ENCODE data around the gene TEDC1. TPM values are rescaled to one million over a fixed set of nuclear protein-coding genes. Genes with fewer than 3 reads are reported as not detected.

The TEDC1 gene
- total RNA-seq, 1 donor from 2014 or later, result 12.3 TPM

DNA sequence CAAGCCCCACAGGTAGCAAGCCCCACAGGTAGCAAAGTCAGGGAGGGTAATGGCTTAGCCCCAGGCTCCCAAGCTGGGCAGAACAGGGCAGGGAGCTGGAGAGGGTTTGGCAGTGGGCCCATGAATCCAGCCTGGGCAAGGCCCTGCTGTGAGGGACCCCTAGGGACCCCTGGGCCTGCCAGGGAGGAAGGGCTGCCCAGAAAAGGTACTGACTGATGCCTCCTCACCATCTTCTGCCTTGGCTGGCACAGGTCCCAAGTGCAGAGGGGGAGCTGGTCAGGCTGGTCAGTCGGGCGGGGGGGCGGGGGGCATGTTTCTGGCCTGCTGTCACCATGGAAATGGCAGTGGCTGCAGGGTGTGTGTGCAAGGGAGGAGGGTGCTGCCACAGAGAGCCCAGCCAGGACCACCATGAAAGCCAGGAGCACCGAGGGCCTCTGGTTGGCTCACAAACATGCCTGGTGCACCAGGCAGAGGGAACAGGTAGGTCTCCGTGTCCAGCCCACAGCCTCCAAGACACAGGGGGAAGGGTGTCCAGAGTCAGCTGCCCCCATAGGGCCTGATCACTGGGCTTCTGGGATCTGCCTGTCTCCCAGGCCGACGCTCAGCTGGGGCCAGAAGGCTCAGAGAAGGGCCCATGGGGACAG lies 17.9 kb upstream of the TEDC1 start:
- no peak for DNase-seq (ENCODE audit: extremely low read depth, low read depth, low spot score)

DNA sequence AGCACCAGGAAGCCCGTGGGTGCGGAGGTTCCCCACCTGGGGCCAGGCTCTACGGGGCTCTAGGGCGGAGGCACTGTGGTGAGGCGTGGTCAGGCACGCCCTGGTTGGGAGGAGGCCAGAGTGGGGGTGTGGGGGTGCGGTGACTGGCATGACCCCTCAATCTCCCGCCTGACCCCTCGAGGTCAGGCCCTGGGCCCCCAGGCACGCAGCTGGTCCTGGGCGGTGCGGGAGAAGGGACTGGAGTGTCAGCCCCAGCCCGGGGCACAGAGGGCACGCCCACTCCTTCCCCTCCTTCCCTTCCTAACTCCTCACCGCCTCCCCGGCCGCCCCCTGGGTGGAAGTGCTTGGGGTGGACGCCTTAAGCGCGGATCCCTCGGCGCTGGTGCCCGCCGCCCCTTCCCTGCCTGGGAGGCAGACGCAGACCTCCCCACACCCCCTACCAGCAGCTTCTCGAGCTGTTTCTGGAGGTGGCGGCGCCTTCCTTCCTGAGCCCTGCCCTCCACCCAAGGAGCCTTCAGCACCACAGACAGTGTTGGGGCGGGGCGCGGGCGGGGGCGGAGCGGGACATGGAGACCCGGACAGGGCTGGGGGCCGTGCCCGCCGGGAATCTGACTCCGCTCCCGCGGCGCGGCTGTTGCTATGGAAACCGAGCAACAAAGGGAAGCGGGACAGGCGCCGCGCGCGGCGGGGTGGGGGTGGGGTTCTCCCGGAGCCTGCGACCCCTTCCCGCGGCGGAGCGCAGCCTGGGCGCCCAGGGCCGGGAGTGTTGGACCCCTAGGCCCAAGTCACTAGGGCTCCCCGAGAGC lies 17.2 kb upstream of the TEDC1 start:
- DNase-seq (ENCODE audit: extremely low read depth, low read depth, low spot score), result no peak

DNA sequence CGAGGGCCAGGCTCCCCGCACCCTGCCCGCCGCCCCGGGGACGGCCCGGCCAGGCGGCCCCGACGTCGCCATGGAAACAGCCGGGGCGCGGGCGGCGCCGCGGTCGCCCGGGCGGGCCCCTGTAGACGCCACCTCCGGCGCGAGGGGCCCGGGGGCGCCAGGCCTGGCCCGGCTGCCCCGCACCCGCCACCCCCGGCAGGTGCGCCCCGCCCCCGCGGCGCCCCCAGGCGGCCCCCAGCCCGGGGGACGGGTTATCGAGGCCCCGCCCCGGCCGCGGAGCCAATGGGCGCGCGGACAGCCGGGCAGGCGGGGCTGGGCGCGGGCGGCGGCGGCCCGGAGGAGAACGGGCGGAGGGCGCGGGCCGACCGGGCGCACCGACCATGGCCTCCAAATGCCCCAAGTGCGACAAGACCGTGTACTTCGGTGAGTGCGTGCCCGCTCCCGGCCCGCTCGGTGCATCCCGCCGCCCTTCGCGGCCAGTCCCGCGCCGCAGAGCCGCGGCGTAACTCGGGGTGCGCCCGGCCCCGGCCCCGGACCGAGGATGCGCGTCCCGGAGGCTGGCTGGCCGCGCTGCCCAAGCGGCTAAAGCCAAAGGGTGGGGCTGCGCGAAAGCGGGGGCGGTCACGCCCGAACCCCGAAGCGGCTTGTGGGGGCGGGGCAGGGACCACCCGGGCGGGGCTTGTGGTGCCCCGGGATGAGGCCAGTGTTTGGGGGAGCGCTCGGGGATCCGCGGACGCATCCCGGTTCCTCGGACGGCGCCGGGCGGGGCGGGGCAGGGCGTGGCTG lies 16.4 kb upstream of the TEDC1 start, which contains the start of gene CRIP2:
CRIP2 (plus strand) TSS at position 339 of the 786 bp plus-strand sequence; CDS start at position 381, 42 bp downstream.
- DNase-seq (ENCODE audit: extremely low read depth, low read depth, low spot score), result no peak

DNA sequence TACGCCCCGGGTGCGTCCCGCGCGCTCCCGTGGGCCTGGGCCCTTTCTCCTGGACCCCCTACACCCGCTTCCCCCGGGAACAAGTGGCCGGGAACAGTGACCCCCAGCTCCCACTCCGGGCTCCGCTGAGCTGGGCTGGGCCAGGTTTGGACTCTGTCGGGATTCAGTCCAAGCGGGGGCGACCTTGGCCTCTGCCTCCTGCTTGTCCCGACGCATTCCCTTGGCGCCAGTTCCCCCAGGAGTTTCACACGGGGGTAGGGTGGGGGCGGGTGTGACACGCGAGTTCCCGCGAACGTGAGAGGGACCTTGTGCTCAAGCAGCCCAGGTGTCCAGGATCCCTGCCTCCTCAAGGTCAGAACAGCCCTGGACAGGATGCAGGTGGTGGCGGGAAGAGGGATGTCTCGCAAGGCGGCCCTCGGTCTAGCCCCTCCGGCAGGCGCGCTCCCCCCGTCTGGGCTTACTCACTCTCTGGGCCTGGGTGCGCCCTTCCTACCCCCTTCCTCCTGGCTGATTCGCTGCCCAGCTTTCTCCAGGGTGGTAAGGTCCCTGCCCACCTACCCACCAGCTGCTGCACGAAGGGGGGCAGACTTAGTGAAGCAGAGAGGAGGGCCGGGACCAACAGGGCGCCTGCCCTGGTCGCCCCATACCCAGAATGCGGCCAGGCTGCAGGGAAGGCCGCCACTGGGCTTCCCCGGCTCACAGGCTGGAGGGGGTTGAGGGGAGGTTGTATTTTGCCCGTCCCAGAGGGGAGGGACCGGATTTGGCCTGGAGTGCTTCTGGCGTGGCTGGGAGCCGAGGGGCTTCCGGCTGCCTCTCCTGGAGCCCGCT lies 15.6 kb upstream of the TEDC1 start:
- no peak for DNase-seq (ENCODE audit: extremely low read depth, low read depth, low spot score)

DNA sequence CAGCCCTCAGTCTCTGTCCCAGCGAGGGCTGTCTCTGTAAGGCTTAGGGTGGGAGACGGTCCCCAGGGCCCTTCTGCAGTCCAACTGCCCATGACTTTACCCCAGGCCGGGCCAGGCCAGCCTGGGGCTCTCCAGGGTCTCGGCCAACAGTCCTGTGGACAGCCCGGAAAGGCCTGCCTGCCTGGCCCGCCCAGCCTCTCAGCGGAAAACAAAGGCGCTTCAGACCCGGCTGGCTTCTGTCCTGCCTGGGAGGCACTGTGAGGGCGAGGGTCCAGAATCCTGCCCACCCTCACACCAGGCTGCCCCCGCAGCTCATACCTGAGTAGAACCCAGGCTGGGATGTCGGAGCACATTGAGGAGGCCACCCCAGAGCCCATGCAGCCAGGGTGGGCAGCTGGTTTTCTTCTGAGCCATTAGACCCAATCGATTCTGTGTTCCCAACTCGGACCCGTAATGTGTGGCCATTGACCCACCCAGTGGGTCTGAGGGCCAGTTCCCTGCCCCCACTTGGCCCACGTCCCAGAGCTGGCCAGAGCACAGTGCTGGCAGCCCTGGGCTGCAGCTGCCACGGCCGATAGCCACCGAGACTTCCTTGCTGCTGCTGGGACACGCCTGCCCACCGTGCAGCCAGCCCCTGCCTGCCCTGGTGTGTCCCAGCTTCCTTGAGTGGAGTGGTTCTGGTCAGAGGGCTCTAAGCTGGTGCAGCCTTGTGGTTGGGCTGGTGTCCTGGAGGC lies 14.8 kb upstream of the TEDC1 start:
- DNase-seq (ENCODE audit: extremely low read depth, low read depth, low spot score), result no peak

DNA sequence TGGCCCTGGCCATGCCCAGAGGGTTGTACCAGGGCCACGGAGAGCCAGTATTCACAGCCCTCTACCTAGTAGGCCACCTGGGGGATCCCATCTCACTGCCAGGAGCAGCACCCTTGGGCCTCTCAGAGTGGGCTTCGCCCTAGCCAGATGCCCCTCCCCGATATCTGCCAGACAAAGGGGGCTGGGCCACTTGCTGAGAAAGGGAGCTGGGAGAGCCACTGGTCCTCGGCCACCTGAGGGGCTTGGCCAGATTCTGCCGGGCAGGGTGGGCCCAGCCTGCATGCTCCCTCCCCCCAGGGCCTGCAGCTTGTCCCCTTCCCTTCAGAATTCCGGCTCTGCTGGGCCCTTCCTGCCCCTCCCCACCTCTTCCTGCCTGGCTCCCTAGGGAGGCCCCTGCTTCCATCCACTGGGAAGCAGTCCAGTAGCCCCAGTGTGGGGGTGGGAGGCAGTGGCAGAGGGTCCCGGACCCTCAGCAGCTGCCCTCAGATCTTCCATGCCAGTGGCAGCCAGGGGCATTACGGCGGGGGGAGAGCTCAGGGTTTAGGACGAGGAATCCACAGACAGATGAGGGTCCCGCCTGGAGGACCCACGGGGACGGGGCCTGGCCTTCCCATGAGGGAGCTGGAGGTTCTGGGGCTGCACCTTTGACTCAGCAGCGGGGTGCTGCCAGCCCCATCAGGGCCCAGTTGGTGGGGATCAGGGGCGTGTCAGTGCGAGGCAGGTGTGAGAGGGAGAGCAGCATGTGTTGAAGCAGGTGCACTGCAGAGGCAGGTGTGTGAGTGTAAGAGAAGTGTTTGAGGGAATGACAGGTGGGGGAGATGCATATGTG lies 14.0 kb upstream of the TEDC1 start:
- DNase-seq (ENCODE audit: extremely low read depth, low read depth, low spot score), result no peak

DNA sequence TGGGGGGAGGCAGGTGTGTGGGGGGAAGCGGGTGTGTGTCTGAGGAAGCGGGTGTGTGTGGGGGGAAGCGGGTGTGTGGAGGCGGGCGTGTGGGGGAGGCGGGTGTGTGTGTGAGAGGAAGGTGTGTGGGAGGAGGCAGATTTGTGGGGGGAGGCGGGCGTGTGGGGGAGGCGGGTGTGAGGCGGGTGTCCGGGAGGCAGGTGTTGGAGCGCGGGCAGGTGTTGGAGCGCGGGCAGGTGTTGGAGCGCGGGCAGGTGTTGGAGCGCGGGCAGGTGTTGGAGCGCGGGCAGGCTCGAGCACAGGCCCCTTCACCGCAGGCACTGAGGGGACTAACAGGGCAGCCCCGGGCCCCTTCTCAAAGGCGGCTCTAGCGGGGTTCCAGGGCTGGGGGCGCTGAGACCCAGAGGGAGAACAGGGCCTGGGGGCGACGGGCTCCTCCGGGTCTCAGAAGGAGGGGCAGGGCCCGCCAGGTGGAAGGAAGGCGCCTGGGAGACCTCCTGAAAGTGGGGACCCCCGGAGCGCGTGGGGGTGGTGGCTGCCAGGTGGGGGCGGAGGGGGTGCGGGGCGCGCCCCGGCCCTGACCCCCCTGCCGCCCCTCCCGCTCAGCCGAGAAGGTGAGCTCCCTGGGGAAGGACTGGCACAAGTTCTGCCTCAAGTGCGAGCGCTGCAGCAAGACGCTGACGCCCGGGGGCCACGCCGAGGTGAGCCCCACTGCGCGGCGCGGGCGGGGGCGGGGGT lies 13.2 kb upstream of the TEDC1 start:
- DNase-seq (ENCODE audit: extremely low read depth, low read depth, low spot score), result no peak

DNA sequence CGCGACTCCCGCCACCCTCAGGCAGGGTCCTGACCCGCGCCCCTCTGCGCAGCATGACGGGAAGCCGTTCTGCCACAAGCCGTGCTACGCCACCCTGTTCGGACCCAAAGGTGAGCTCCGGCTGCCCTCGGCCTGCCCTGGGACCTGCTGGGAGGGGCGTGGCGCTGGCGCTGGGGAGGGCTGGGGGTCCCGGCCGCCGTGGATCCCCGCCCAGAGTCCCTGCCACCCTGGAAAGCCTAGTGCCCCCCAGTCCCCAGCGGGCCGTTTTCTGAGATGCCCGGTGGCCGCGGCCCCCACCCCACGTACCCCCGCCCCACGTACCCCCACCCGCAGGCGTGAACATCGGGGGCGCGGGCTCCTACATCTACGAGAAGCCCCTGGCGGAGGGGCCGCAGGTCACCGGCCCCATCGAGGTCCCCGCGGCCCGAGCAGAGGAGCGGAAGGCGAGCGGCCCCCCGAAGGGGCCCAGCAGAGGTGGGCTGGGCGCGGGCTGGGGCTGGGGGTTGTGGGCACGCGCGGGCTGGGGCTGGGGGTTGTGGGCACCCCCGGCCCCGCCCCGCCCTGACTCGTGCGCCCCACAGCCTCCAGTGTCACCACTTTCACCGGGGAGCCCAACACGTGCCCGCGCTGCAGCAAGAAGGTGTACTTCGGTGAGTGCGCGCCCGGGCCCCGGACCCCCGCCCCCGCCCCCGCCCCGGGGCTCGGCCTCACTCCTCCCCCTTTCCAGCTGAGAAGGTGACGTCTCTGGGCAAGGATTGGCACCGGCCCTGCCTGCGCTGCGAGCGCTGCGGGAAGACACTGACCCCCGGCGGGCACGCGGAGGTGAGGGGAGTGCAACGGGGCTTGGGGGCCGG lies 12.4 kb upstream of the TEDC1 start:
- no peak for DNase-seq (ENCODE audit: extremely low read depth, low read depth, low spot score)

DNA sequence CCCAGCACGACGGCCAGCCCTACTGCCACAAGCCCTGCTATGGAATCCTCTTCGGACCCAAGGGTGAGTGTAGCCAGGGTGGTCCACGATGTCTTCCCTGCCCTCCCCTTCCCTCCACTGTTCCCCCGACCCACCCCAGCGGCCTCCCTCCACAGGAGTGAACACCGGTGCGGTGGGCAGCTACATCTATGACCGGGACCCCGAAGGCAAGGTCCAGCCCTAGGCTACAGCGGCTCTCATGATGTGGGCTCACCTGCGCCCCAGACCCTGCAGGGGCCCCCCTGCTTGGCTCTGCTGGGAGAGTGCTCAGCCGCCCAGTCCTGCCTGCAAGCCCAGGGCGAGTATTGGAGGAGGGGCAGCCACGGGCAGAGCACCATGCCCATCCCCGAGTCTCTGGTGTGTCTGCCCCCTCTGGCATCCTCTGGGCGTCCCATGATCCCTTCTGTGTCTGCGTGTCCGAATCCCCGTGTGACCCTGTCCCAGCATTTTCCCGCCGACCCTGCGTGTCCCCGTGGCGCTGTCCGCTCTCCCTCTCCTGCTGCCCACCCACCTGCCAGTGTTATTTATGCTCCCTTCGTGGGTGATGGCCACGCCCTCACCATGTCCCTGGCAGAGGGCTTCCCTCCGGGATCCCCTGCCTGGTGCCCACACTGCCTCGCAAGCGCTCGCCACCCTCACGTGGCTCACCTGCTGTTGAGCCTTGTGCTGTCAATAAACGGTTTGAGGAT lies 11.5 kb upstream of the TEDC1 start:
- DNase-seq (ENCODE audit: extremely low read depth, low read depth, low spot score), result no peak

DNA sequence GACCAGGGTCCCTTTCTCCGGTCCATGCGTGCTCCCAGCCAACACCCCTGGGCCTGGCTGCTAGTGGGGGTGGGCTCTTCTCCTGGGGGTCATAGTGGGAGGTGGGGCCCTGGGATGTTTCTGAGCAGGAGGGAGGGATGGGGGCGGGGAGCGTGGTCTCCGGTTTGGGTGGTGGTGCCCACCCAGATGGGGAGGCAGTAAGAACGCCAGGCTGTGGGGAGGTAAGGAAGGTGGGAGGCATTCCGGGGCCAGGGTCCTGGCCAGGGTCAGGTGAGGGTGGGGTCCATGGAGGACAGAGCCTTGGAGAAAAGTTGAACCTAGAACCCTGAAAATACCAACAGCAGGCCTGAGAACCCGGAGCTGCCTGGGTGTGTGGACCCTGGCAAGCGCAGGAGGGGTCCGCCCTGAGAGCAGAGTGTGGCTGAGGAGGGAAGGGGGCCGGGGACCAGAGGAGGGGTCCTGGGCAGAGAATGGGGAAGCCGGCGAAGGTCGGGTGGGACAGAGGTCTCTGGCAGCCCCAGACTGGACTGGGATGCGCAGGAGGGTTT lies 10.8 kb upstream of the TEDC1 start:
- DNase-seq (ENCODE audit: extremely low read depth, low read depth, low spot score), result no peak

DNA sequence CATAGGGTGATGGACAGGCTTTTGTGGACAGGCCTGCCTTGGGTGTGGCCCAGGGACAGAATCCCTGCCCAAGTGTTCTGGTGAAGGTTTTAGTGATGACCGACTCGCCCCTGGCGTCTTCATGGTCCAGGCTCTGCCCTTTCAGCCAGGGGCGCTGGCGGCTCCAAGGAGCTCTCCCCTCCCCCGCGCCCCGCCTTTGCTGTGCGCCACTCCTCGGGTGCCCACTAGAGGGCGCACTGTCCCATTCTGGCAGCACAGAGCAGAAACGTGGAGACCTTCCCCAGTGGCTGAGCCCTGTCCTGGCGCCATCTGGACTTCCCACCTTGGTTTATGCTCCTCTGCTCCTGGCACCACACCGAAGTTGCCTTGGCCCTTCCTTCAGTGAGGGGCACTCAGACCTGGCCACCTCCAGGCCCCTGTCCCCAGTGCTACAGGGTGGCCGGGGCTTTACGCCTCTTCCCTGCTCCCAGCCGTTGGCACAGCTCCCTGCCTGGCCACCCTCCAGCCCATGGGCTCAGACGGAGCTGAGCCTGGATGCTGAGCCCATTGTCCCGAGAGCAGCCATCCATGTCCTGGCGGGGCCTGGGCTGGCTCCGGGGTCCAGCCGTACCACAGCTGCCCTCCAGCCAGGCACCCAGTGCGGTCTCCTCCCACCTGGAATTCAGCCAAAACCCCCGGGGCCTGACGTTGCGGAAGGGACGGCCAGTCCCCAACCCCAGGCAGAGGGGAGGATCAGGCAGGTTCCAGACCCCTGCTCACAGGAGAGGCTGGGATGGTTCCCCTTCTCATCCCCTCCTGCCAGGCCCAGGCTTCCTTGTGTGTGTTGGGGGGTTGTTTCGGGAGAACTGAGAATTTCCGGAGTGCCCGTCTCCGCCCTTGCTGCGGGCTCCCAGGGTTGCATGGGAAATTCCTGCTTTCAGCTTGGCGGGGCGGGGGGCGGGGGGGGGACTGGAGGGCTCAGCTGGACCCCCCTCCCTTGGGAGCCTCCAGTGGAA lies 9.9 kb upstream of the TEDC1 start:
- DNase-seq (ENCODE audit: extremely low read depth, low read depth, low spot score), result no peak

DNA sequence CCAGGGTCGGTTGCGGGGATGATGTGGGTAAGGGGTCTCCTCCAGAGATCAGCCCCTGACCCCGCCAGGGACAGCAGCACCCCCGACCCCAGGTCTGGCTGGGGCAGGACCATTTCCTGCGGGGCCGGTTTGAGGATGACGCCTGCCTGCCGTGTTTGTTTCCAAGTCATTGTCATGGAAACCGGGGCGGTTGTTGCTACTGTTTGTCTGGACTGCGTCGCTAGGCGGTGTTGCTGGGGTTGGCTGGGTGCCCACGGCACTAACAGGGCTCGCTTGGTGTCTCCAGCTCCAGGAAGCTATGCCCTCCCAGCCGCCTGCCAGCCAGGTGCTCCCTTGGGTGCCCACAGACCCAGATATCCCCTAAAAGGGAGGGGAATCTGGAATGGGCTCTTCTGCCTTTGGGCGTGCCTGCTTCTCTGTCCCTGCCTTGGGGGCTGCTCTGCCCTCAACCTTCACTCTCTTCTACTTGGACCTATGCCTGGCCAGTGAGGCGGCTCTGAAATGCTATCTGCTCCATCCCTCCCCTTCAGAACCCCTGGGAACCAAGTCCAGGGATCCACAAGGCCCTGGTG lies 9.1 kb upstream of the TEDC1 start:
- no peak for DNase-seq (ENCODE audit: extremely low read depth, low read depth, low spot score)

DNA sequence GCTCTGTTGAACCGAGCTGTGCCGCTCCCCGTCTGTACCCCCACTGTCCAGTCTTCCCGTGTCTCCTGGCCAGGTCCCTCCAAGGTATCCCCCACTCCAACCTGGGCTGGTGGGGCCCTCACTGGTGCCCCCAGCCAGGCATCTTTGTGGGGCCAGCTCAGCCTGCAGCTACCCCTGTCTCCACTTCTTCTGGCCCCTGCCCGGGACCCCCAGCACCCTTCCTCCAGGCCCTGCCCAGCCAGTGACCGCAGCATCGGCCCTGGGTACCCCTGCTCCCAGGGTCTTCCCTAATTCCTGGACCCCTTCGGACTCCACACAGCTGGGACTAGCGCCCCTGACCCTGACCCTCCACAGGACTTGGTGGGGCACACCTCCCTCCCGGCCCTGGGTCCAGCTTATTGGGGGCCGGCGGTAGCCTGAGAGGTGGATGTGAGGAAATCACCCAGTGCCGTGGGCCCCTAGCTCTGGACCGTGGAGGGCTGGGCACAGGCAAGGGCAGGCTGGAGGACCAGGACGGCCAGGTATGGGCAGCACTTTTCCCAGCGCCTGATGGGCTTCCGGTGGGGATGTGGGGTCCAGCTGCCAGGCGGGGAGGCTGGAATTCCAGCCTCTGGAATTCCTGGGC lies 8.4 kb upstream of the TEDC1 start:
- no peak for DNase-seq (ENCODE audit: extremely low read depth, low read depth, low spot score)

DNA sequence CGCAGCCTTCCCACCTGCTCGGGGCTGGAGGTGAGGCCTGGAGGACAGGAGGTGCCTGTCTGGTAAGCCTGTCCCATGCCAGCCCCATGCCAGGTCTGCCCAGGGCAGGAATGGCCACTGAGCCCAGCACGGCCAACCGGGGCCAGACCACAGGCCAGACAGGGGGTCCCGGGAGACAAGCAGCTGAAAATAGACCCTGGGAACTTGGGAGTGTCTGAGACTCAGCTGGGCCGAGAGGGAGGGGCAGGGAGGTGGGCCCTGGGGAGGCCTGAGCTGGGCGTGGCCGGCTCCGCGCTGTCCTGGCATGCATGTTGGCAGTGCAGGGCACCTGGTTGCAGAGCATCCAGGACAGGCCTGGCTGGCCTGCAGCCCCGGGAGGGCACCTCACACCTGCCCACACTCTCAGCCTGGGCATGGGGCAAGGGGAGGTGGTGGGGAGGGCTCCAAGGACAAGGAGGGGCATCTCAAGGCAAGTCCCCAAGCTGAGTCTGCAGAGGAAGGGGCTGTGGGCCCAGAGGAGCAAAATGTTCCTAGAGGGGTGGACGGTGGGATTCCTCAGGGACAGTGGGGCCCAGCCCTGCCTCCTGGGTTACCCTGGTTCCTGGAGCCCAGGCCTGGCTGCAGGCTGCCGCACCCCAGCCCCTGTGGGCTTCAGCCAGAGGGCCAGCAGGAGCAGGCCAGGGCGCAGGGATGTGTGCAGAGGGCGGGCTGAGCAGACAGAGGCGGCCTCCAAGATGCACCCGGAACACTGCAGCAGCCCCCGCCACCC lies 7.6 kb upstream of the TEDC1 start:
- DNase-seq (ENCODE audit: extremely low read depth, low read depth, low spot score), result no peak
